ENCODE data around the gene AGO1.

GRCh38 chr1:35962952-35963351 is 79.9 kb downstream of the AGO1 start:
- TF ChIP-seq, protein P1, sequence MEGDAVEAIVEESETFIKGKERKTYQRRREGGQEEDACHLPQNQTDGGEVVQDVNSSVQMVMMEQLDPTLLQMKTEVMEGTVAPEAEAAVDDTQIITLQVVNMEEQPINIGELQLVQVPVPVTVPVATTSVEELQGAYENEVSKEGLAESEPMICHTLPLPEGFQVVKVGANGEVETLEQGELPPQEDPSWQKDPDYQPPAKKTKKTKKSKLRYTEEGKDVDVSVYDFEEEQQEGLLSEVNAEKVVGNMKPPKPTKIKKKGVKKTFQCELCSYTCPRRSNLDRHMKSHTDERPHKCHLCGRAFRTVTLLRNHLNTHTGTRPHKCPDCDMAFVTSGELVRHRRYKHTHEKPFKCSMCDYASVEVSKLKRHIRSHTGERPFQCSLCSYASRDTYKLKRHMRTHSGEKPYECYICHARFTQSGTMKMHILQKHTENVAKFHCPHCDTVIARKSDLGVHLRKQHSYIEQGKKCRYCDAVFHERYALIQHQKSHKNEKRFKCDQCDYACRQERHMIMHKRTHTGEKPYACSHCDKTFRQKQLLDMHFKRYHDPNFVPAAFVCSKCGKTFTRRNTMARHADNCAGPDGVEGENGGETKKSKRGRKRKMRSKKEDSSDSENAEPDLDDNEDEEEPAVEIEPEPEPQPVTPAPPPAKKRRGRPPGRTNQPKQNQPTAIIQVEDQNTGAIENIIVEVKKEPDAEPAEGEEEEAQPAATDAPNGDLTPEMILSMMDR (IDR thresholded peaks at IDR 0.05): no peak
- TF ChIP-seq POLR2A (IDR thresholded peaks at IDR 0.05): no peak
